GM19023 (cell line): ENCODE data around the gene FKTN.

Experiments
- ATAC-seq: cut with Tn5 transposase; IDR thresholded peaks from one replicate; pipeline ENCODE4 v1.9.1; 2021; ENCODE audit warnings: mild to moderate bottlenecking, moderate library complexity; ENCODE audit not compliant: unreplicated experiment

FKTN gene

GRCh38 chr9:105632807-105633206 lies 74.9 kb downstream of the FKTN start:
- ATAC-seq = no peak

DNA sequence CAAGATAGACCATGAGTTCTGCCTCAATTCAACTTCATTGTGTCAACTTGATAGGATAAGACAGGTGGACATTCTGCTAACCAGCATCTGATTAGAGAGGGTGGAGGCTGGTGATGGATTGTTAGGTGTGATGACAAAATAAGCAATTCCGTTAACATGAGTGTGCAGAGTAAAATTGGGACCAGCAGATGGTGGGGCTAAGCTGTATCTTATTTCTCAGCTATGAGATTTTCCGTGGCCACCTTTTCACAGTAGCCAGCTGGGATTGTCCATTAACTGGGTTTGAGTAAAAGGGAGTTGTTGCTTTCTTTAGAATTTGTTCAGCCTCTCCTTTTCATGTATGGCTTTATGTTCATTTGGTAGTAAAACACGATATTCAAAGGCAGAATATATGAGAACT lies 75.5 kb downstream of the FKTN start:
- ATAC-seq = no peak

DNA sequence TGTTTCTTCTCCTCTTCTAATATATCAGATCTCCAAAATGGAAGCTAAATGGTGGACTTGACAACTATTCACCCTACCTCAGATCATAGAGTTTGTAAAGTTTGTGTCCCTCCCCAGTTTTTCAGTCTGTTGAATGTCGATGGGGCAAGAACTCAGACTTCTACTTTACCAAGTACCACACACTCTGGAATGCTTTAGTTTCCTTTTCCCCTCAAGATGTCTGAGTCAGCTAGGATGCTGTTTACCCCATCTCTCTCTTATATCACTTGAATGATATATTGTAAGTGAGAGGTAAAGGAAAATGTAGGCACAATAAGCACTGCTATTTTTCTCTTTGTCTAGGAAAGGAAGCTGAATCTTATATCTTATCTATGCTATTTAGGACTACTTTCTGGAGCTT lies 78.4 kb downstream of the FKTN start:
- no peak for ATAC-seq

DNA sequence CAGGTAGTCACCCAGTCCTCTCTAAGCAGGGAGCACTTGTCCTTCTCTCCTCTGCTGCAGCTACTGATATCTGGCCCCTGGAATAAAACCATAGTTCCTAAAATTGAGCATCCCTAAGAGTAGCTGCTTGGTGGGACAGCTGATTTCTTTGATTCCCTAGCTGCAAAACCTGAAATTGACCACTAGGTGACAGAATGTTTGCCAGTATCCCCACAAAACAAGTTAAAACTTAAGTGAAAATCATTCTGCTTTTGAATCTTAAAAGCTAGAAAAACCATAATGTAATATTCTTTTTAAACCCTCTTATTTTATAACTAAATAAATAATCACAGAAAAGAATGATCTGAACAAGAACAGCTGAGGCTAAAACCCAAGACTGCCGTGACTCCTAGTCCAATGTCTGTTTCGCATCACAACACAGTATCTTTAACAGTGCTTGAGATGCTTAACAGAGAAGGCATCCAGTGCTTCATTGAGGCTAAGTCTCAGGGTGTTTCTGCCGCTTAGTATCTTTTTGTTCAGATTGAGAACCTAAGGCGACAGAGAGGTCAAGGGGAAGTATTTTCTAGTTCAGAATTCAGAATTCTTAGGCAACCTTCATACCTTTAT lies 80.0 kb downstream of the FKTN start:
- ATAC-seq = no peak

- ATAC-seq = no peak
Observed at GRCh38 chr9:105639936-105640335, 82.0 kb downstream of the FKTN start.

GRCh38 chr9:105643795-105644194 lies 85.9 kb downstream of the FKTN start:
- ATAC-seq = no peak

DNA sequence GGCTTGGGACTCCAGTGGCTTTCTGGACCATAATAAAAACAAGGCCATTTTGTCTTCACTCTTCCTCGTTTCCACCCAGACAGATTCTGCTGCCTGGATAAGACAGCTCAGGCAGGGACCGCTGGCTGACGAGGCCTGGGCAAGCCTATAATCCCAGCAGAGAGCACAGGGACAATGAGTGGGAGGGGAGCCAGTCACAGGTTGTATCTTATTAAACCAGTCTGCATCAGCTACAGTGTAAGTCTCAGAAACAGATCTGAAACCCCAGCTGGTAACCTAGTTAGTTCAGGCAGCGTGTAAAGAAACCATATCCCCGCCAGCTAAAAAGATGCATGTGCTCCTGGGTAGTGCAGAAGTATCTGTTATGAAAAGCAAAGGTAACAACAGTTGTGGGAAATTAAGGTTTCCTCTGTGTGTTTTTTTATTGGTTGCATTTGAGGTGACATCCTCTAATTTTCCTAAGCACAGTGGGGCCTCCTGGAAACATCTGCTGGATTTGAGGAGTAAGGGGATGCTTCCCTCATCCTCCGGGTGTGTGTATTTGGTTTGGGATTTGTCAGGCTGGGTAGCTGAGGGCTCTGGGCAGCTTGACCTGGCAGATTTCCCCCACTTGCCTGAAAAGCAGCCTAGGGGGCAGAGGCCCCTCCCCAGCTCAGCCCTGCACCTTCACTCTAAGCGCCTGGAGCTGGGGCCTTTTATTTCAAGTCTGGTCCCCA lies 89.1 kb downstream of the FKTN start:
- no peak for ATAC-seq

GRCh38 chr9:105647595-105648349 lies 89.8 kb downstream of the FKTN start:
- no peak for ATAC-seq

- no peak for ATAC-seq
Observed at GRCh38 chr9:105651806-105652205, 93.9 kb downstream of the FKTN start.

GRCh38 chr9:105656131-105656921 lies 98.4 kb downstream of the FKTN start:
- ATAC-seq = peak; percentile 81

- no peak for ATAC-seq
Observed at GRCh38 chr9:105658351-105658750, 100.4 kb downstream of the FKTN start.

DNA sequence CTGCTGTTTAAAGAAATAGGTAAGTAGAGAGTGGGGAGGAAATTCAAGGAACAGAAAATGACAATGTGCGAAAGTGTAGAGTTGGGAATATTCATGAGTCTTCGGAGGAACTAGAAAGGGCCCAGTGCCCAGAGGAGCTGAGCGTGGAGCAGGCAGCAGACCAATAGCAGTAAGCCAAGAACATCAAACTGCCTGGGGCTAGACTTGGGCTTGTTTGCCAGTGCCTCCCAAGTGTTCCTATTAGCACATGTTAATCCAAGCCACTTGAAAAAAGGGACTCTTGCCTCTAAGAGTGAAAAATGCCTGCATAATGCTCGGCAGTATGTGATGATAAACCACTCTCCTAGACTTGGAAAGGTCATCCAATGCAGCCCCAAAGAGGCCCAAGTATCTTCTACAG lies 103.1 kb downstream of the FKTN start:
- no peak for ATAC-seq

GRCh38 chr9:105662184-105663104 lies 104.5 kb downstream of the FKTN start, which contains the start of gene TAL2:
Gene TAL2 (plus strand): TSS chr9:105662457. CDS start chr9:105662497, 40 bp downstream.
- peak; percentile 76 for ATAC-seq

- ATAC-seq = no peak
Observed at GRCh38 chr9:105663914-105664313, 106.0 kb downstream of the FKTN start.

DNA sequence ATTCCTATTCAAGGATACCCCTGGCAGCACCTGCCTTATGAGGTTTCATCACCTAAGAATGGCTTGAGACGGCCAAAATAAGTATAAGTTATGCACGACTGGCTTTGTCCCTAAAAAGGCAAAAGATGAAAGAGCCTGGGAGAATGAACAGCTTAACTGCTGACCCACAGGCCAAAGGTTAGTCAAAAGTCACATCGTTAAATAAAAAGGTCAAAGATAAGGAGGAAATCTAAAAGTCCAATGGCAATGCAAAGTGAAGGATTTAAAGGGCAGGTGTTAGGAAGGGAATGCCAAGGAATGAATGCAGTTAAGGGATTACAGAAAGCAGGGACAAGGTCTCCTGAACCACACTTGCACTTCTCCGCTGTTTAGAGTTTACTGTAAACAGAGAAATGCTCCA lies 109.9 kb downstream of the FKTN start:
- ATAC-seq = no peak

DNA sequence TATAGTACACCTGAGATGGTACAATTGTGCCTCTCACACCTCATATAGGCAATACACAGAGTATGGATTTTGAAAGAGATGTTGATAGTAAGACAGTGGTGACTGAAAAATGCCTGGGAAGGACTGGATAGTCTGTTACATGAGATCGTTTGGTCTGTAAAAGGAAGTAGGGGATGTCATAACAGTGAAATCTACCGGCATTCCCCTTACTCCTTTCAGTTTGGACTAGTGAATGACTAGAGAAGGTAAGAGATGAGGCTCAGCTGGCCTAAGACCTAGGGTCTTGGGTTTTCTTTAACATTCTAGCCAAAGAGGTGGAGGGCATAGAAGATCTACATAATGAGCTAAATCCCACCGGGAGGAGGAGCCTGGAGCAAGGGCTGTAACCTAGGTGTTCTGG lies 112.4 kb downstream of the FKTN start:
- ATAC-seq = no peak

GRCh38 chr9:105670775-105671174 lies 112.8 kb downstream of the FKTN start:
- no peak for ATAC-seq

- ATAC-seq = no peak
Observed at GRCh38 chr9:105672711-105673234, 114.8 kb downstream of the FKTN start.

DNA sequence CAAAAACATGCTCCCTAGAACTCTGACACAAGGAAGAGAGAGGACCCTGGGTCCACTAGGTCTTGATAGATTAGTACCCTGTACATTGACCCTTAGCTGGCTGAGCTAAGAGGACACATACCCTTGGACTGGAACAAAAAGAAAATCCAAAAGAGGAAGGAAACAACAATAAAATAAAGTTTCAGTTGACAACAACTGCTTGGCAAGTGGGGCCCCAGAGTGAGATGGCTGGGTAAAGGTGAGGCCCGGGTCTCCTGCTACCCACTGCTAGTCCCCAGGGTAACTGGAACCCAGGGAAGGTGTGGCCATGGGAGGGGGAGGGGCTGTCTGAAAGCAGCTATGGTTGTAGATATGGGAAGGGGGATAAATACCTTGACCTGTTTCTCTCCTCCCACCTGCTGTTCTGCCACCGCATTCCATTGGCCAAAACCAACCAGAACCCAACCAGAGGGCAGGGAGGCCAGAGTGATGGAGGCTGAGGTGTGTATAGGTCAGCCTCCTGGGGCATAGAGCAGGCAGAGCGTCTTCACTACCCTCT lies 116.0 kb downstream of the FKTN start:
- ATAC-seq = no peak
